DND-41 (cell line): ENCODE results near the gene FRYL.
A peak's percentile ranks its signal among the peaks of the same experiment; 100 is the strongest.

Source experiments
- CTCF ChIP-seq: IDR thresholded peaks from 2 replicates; pipeline ENCODE4 v1.5.1; 2012; ENCODE audit warnings: borderline replicate concordance, low read length, moderate library complexity, mild to moderate bottlenecking; ENCODE audit not compliant: poor library complexity, severe bottlenecking; ENCODE audit errors: extremely low read depth
- EZH2 ChIP-seq: IDR thresholded peaks from 3 replicates; pipeline ENCODE4 v1.6.1; 2012; ENCODE audit warnings: borderline replicate concordance, low read depth, mild to moderate bottlenecking, moderate library complexity, low read length, inconsistent platforms; ENCODE audit not compliant: severe bottlenecking

DNA sequence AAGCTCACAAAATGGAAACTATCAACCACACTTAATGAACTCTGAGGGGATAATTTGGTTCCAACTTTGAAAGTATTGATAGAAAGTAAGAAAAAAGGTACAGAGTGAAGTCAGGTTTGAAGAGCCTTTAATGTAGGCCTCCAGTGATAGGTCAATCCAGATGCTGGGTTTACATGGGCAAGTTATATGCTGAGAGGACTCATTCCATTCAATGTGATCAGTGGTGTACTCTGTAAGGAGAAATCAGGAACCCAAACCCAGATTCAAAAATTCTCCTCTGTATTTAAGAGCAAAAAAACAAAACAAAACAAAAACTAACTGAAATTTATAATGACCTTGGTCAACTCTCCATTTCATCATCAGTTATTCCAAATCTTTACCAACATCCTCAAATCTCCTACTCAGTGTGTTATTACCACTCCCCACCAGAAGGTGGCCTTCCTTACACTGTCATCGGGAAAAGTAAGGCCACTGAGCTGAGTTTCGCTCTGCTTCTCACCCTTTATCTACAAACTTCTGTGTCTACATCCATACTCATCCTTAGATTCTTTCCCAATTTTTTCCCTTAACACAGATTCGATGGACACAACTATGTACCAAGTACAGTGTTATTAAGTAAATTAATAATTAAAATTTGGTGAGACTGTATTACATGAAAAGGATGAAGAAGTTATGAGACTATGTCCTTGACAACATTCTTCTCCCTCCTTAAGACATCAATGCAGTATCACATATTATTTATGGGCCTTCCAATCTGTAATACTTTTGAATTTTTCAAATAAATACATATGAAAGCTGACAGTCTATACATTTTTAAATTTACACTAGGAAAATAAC lies 201.7 kb downstream of the FRYL start:
- TF ChIP-seq CTCF (peak; percentile 89), EZH2 (no peak)
